OCI-LY1 (cell line): ENCODE data around the gene CMTM8.

ENCODE experiments used
- H2AFZ ChIP-seq: fragments of 200-600 bp; sonication (generic), shearing (Covaris generic); 2 replicates; pipeline ENCODE4 v1.6.0; 2014; ENCODE audit warnings: antibody characterized with exemption, mild to moderate bottlenecking, low read length
- H3F3A ChIP-seq: fragments of 200-600 bp; sonication (generic), shearing (Covaris generic); 2 replicates; pipeline ENCODE4 v1.6.0; 2014; ENCODE audit warnings: mild to moderate bottlenecking, antibody characterized with exemption, low read length, moderate library complexity; ENCODE audit not compliant: insufficient read depth
- H3K27ac ChIP-seq: fragments of 200-600 bp; sonication (generic); 2 replicates; pipeline ENCODE4 v1.5.1; 2014; ENCODE audit warnings: low read length, mixed run types, mild to moderate bottlenecking, low read depth; ENCODE audit not compliant: poor library complexity, severe bottlenecking
- H3K27me3 ChIP-seq: fragments of 200-600 bp; sonication (generic); 2 replicates; pipeline ENCODE4 v1.6.0; 2014; ENCODE audit warnings: antibody characterized with exemption, mild to moderate bottlenecking, low read length, moderate library complexity; ENCODE audit not compliant: insufficient read depth
- H3K36me3 ChIP-seq: fragments of 200-600 bp; sonication (generic); 2 replicates; pipeline ENCODE4 v1.6.1; 2014; ENCODE audit warnings: mild to moderate bottlenecking, antibody characterized with exemption, low read length, moderate library complexity, mixed read lengths; ENCODE audit not compliant: insufficient read depth
- H3K4me1 ChIP-seq: fragments of 200-600 bp; sonication (generic); 2 replicates; pipeline ENCODE4 v1.5.1; 2014; ENCODE audit warnings: mild to moderate bottlenecking, low read length, moderate library complexity; ENCODE audit not compliant: insufficient read depth, severe bottlenecking
- H3K4me2 ChIP-seq: fragments of 200-600 bp; sonication (generic), shearing (Covaris generic); 2 replicates; pipeline ENCODE4 v1.6.1; 2014; ENCODE audit warnings: low read length
- H3K4me3 ChIP-seq: fragments of 200-600 bp; sonication (generic); 2 replicates; pipeline ENCODE4 v1.5.1; 2014; ENCODE audit warnings: low read length, low read depth, mild to moderate bottlenecking, mixed read lengths; ENCODE audit not compliant: poor library complexity, severe bottlenecking
- H3K79me2 ChIP-seq: fragments of 200-600 bp; shearing (Covaris generic); 2 replicates; pipeline ENCODE4 v1.6.1; 2016; ENCODE audit warnings: mixed run types, low read length, mixed read lengths; ENCODE audit not compliant: insufficient read depth
- H3K9ac ChIP-seq: fragments of 200-600 bp; sonication (generic), shearing (Covaris generic); 2 replicates; pipeline ENCODE4 v1.6.1; 2014; ENCODE audit warnings: mild to moderate bottlenecking, low read length, mixed read lengths
- H3K9me2 ChIP-seq: fragments of 200-600 bp; sonication (generic), shearing (Covaris generic); 2 replicates; pipeline ENCODE4 v1.6.1; 2014; ENCODE audit warnings: low read depth, mild to moderate bottlenecking, low read length, mixed read lengths
- H3K9me3 ChIP-seq: fragments of 200-600 bp; shearing (Covaris generic); 2 replicates; pipeline ENCODE4 v1.6.1; 2014; ENCODE audit warnings: low read length, mixed read lengths
- H4K20me1 ChIP-seq: fragments of 200-600 bp; sonication (generic), shearing (Covaris generic); 2 replicates; pipeline ENCODE4 v1.6.0; 2016; ENCODE audit warnings: mild to moderate bottlenecking, low read length; ENCODE audit not compliant: insufficient read depth
- CTCF ChIP-seq: fragments of 200-600 bp; sonication (generic), shearing (Covaris generic); IDR thresholded peaks from 2 replicates; pipeline ENCODE4 v1.5.1; 2017; ENCODE audit warnings: mild to moderate bottlenecking, antibody characterized with exemption, low read length, moderate library complexity, mixed read lengths
- EZH2 ChIP-seq: fragments of 200-600 bp; sonication (generic), shearing (Covaris generic); IDR thresholded peaks from 2 replicates; pipeline ENCODE4 v1.8.0; 2017; ENCODE audit warnings: borderline replicate concordance, mixed run types, mild to moderate bottlenecking, antibody characterized with exemption, low read length, moderate library complexity, mixed read lengths

CMTM8 gene

GRCh38 chr3:32405155-32405554 lies 166.7 kb downstream of the CMTM8 start:
- no peak overlapping the region for H3K4me2 ChIP-seq
- H3K9me3 ChIP-seq: no peaks in the 10 kb centered on the region
- no peak overlapping the region for H2AFZ ChIP-seq
- H3K36me3 ChIP-seq: no peaks in the 10 kb centered on the region
- H3K9me2 ChIP-seq: no peaks in the 10 kb centered on the region
- peaks cover 45% of the 10 kb centered on the region for H3K4me1 ChIP-seq
- no peaks in the 10 kb centered on the region for H3K27me3 ChIP-seq
- no peak overlapping the region for H3K9ac ChIP-seq
- H3K79me2 ChIP-seq: peaks cover 3% of the 10 kb centered on the region; the same call in 1 of the 2 replicates
- TF ChIP-seq EZH2 (no peak), CTCF (no peak)
- H3K27ac ChIP-seq: peak overlapping the region; percentile 15
- no peak overlapping the region for H3K4me3 ChIP-seq
- H4K20me1 ChIP-seq: no peaks in the 10 kb centered on the region
- peaks cover 7% of the 10 kb centered on the region for H3F3A ChIP-seq

- Histone ChIP-seq H3K27me3 (no peaks in the 10 kb centered on the region), H3K9ac (no peak overlapping the region), H3K36me3 (no peaks in the 10 kb centered on the region), H3K9me2 (no peaks in the 10 kb centered on the region), H2AFZ (no peak overlapping the region), H3K9me3 (no peaks in the 10 kb centered on the region), H3F3A (peaks cover 4% of the 10 kb centered on the region; the same call in 1 of the 2 replicates), H3K4me2 (no peak overlapping the region), H3K4me1 (peaks cover 46% of the 10 kb centered on the region), H3K27ac (no peak overlapping the region), H3K79me2 (peaks cover 3% of the 10 kb centered on the region; the same call in 1 of the 2 replicates), H3K4me3 (no peak overlapping the region), H4K20me1 (no peaks in the 10 kb centered on the region)
- TF ChIP-seq EZH2 (no peak), CTCF (no peak)
Measured at GRCh38 chr3:32405711-32406323, 167.3 kb downstream of the CMTM8 start.

DNA sequence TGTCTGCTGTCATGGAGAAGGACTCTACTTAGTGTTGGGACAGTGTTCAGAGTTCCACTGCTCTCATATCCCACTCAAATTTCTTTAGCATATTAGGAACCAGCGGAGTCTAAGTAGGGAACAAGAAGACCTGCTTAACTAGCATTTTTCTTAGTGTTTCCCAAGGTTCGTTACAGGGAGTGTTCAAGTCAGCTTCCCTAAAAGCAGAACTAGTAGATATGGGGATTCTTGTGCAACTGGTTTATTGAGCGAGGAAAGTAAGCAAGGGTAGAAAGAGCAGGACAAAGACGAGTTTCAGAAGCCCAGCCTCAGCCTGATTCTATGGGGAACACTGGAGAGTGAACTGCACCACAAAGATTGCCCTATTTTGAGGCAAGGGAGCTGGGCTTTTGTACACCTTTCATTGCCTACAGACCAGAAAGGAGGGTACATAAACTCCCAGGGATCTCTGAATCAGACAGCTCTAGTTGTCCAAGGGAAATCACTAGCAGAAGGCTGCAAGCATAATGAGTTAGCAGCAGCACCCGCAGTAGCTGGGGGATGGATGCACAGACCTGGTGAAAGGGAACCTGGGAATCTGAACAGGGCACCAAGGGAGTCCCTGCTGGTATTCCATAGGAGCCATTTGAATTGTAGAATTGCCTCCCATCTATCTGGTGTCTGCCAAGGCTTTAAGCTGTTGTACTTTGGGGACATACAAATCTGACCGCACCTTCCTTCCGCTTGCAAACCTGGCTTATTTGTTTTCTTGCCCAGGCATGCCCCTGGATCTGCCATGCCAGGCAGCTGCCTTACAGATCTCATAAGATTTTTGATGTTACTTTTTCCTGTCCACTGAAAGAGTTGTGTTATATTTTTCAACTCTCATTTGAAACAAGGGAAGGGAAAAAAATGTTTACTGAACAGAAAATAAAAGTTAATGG lies 168.3 kb downstream of the CMTM8 start:
- H3K79me2 ChIP-seq: peaks cover 3% of the 10 kb centered on the region; the same call in 1 of the 2 replicates
- TF ChIP-seq EZH2 (no peak), CTCF (no peak)
- H3K9ac ChIP-seq: no peak overlapping the region
- H3K27ac ChIP-seq: peak overlapping the region; percentile 20
- H3K4me2 ChIP-seq: no peak overlapping the region
- peaks cover 44% of the 10 kb centered on the region for H3K4me1 ChIP-seq
- H3K4me3 ChIP-seq: no peak overlapping the region
- H3K9me2 ChIP-seq: no peaks in the 10 kb centered on the region
- no peak overlapping the region for H2AFZ ChIP-seq
- H3K36me3 ChIP-seq: no peaks in the 10 kb centered on the region
- H3F3A ChIP-seq: no peaks in the 10 kb centered on the region
- H3K9me3 ChIP-seq: no peaks in the 10 kb centered on the region
- H4K20me1 ChIP-seq: no peaks in the 10 kb centered on the region
- H3K27me3 ChIP-seq: no peaks in the 10 kb centered on the region
